NCI-H2196 treated with DMSO at 0.1 percent for 48 hours (cell line): Measurements from ENCODE around the gene NIPAL3.

Experiments used
- DNase-seq: peaks from one replicate; lab custom pipeline; 2025; ENCODE audit not compliant: unreplicated experiment; lab: John Stamatoyannopoulos, UW

The NIPAL3 gene

DNA sequence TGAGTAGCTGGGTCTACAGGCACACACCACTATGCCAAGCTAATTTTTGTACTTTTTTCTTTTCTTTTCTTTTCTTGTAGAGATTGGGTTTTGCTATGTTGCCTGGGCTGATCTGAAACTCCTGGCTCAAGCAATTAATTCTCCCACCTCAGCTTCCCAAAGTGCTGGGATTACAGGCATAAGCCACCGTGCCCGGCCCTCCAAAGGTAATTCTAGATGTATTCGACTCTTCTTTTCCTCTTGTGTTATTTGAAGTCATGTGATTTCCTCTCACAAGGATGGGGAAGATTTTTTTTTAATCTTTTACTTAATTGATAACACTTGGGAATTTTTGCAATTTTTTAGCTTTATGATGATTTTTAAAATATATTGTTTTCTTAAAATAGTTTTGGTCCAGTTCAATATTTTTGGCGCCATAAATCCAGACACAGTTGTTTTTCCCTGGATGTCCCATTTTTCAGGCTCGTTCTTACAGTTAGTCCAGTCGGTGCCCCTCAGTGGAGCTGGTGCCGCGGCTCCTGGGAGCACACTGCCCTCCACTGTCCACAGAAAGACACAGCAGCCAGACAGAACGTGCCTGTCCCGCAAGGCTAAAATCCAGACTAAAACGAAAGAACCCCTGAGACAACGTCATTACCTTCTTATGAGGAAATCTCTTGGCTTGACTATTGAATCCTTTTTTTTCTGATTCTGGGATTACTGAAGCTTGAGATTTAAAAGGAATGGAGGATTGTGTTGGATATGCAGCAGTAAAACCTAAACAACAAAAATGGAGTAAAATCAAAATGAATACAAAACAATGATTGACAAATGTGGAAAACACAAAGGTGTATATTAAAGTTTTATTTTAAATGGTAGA lies 24.4 kb upstream of the NIPAL3 start:
- peak; percentile 40 for DNase-seq

DNA sequence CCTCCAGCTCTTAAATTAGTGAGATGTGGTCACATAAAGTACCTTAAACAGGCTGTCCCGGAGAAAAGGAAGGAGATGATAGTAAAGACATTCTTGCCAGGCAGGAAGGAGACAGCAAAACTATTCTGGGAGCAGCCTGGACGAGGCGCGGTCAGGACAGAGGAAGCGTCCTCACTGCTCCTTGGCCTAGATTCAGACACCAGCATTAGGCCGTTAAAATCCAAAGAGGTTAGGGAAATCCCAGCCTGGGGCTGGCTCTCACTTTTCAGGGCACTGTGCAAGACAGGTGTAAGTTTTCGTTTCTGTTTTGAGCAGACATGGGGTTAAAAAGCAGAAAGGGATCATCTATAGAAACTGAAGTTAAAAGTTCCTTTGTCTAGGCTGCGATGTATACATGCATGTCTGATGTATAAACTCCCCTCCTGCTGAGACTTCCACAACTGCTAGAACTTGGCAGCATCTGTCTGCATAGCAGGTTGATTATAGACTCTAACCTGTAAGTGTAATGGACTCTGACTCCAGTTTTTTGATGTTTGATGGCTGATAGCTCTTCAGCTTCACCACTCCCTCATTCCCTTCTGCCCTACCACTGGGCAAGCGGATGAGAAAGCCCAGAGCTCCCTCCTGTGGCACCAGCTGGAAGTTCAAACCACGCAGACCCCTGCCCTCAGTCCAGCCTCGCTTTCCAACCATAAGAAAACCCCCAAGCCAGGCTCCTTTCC lies 23.6 kb upstream of the NIPAL3 start:
- DNase-seq = peak; percentile 48

DNA sequence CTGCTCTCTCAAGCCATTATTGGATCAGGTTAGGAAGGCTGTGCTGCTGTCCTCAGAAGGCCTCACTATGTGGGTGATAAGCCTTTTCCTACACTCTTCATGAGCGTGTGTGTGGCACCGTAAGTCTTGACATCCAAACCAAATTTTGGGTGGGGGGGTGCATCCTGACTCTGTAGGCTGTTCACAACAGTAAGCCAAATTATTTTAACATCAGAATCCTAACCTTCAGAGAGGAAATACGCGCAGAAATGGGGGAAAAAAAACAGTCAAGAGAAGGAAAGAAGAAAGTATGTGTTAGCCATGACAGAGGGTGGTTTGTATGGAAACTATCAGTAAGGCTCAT lies 23.0 kb upstream of the NIPAL3 start:
- no peak for DNase-seq

DNA sequence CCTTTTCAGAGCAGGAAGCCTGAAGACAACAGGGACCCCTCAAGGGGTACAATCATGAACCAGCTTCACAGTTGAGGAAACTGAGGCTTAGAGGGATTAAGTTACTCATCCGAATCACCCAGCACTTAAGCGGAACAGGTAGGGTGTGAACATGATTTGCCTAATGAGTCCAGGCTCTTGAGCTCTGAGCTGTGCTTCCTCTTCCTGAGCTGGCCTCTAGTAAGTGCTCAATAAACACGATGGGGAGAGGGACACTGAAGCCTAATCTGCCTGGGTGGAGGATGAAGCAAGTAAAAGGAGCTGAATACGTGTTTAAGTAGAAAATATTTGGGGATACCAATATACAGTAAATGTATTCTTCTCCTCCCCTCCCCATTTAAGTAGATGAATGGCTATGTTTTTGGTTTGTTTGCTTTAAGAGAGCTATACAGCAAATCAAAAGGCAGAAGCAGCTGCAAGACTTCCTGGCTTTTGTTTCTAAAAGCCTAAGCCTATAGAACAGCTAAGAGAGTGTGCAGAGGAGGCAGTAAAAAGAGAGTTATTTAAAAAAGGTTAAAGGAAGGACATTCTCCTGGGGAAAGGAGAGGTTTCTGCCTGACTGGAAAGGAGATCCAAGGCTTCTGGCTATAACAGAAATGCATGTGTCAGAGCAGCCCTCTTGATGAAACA lies 22.5 kb upstream of the NIPAL3 start:
- no peak for DNase-seq

DNA sequence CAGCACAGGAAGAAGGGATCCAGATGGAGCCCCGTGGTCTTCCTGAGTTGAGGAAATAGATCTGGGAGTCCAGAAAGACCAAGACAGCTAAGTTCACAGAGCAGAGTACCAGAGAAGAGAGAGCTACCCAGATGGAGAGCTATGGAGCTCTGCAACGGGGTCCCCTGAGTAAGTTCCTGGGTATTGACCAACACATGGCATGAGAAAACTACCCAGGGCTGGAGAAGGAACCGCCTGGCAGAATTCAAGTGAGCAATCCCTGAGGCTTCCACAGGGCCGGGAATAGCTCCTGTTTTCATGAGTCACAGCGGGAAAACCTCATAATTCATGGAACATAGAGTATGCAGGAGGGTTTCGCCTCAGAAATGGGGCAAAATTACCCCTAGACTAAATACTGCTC lies 21.7 kb upstream of the NIPAL3 start:
- DNase-seq = no peak

DNA sequence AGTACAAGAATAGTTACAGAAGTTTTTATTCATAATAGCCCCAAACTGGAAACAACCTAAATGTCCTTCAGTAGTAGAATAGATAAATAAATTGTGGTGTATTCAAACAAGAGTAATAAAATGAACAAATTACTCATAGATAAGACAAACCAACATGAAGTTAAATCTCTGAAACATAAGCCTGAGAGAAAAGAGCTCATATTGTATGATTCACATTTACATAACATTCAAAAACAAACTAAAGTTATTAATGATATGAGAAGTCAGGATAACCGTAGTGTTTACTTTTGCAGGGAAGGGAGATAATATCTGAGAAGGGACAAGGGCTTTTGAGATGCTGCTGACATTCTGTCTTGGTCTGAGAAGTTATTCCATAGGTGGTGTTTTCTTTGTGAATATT lies 15.5 kb upstream of the NIPAL3 start:
- DNase-seq = no peak

DNA sequence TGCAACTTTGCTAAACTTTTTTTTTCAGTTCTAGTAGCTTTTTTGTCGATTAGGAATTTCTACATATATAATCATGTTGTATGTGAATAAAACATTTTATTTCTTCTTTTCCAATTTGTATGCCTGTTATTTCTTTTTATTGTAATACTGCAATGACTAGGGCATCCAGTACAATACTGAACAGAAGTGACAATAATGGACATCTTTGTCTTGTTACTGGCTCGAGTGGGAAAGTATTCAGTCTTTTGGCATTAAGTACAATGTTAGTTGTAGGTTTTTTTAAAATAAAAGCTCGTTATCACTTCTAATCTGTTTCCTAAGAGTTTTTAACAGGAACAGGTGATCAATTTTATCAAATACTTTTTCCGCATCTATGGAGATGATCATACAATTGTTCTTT lies 11.8 kb upstream of the NIPAL3 start:
- DNase-seq = no peak

DNA sequence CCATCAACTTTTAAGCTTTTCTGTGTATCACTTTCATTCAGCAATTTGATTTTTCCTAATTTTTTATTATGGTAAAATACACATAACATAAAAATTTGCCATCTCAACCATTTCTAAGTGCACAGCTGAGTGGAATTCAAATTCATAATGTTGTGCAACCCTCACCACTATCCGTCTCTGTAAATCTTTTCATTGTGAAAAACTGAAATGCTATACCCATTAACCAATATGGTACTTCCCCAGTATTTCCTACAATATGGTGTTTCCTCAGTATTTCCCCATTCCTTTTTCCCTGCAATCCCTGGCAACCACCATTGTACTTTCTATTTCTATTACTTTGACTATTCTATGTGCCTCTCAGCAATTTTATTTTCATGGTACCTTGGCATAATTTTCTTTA lies 8.8 kb upstream of the NIPAL3 start:
- DNase-seq = no peak

DNA sequence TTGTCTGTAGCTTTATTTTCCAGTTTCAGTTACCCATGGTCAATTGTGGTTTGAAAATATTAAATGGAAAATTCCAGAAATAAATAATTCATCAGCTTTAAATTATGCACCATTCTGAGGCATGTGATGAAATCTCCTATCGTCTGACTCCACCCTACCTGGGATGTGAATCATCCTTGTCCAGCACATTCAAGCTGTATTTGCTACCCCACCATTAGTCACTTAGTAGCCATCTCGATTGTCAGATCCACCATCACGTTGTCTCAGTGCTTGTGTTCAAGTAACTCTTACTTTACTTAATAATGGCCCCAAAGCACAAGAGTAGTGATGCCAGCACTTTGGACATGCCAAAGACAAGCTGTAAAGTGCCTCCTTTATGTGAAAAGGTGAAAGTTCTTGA lies 6.1 kb upstream of the NIPAL3 start:
- no peak for DNase-seq

DNA sequence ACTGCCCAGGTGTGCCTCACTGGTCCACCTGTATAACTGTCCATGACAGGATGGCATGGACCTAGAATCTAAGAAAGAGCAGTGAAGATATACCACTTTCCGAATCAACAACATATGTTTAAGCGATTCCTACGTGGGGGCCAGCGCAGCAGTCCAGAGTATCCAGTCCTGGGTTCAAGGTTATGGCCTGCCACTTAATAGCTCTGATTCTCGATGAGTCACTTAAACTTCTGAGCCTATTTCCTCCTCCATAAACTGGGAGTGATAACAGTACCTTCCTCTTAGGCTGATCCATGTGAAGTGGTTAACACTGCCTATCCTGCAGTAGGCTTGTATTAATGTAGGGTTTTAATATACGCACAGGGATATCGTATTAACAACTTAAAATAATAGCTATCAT lies 4.9 kb upstream of the NIPAL3 start:
- no peak for DNase-seq

DNA sequence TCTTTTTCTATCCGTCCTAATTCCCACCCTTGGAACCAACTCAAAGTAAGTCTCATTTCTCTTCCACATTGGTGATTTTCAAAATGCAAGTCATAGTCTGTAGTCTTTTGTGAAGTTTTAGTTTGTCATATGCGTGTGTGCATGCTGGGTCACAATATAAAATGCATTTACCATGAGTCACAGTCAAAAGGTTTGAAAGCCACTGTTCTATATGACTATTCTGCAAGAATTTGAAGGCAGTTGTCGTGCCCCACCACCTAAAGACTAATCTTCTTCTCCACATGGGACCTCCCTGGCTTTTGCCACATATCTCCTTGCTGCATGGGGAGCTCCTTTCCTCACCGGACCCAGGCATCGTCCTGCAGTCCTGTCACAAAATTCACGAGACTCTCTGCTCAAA lies 3.6 kb upstream of the NIPAL3 start:
- no peak for DNase-seq

DNA sequence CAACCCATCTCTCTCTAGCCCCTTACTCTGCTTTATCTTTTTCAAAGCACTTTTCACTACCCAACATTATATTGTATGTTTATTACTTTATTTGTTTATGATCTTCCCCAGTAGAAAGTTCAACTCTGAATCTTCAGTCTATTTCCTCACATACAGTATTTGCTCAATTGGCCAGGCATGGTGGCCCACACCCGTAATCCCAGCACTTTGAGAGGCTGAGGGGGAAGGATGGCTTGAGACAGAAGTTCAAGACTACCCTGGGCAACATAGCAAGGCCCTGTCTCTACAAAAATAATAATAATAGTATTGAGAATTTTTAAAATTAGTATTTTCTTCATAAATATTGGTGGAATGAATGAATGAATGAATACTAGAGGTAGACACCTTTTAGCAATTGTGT lies 3.2 kb upstream of the NIPAL3 start:
- DNase-seq = no peak

DNA sequence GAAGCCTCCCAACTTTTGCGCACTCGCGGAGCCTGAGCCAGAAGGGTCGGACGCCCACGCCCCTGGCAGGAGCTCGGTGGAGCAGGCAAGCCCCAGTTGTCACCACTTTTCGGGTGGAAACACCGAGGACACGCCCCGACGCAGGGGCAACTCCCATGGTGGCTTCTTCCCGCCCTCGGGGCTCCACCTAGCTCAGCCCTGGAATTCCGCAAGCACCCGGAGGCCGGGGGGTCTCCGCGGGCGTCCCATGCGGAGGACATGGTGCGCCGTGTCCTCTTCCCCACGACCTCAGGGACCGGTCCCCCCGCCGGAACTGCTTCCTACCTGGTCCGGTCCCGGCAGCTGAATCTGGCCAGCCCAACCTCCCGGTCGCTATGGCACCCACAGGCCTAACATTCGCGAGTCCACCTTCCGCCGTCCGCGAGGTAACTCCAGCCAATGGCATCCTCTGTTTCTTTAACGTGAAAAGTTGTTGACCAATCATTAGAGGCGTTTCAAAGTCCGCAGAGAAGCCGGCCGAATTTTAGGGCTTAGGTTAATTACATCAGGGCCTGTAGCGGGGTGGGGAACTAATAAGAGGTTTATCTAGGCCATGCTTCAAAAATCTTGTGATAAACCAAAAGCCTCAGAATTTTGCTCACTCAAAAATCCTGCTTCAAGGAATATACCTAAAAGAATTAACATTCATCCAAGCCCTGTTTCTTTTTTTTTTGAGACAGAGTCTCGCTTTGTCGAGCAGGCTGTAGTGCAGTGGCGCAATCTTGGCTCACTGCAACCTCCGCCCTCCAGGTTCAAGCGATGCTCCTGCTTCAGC lies 2.0 kb upstream of the NIPAL3 start, which contains the start of gene STPG1:
Gene STPG1 (minus strand): TSS at position 433 of the 814 bp plus-strand sequence. CDS start 12,394 bp downstream, outside the sequence.
- DNase-seq = peak; percentile 86

DNA sequence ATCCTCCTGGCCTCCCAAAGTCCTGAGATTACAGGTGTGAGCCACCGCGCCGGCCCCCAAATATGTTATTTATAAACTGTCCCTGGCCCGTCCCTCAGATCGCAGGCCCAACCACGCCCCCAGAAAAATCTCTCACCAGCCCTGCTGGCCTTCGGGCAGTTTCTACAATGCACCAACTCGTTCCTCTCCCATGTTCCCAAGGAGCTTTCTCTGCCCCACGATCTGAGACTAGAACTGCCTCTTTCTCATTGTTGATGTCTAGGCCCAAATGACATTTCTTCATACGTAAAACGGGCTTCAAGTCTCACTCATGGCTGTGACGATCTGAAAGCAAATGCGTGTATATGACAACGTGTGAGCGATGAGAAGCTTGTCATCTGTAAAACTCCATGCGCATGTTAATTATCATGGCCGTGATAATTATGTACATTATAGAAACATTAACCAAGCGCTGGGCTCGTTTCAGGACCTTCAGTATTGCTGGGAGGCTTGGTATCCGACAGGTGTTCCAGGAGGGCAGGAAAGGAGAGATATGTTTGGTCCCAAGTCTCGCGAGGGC lies 748 bp upstream of the NIPAL3 start:
- no peak for DNase-seq

DNA sequence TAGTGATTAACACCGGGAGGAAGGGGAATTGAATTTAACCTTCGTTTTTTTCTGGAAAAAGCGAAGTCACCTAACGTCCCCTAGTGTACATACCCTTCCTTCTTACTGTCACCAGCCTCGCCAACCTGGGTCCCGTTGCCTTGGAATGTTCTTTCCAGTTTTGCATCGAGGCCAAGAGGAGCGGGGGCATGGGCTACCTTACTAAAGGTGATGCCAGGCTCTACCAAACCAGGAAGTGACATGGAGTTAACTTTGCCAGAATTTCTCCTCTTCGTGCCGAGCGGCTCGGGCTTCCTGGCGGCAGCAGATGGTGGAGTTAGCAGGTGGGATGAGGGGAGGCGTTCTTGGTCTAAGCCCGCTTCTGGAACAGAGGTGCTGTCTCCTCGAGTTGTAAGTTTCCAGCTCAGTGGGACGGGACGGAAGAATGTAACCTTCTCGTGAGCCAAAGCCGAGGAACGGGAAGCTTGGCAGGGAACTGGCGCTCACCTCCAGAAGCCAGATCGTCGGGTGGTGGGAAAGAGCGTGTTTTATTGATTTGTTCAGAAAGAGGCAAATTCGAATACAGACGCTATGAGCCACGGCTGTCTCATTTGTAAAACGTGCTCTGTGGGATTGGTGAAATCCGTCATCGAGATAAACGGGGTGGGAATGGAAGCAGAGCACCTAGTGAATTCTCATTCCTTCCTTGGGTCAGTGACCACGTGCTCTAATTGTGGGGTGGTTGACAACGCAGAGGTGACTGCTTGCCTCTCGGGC lies 486 bp downstream of the NIPAL3 start:
- DNase-seq = no peak

DNA sequence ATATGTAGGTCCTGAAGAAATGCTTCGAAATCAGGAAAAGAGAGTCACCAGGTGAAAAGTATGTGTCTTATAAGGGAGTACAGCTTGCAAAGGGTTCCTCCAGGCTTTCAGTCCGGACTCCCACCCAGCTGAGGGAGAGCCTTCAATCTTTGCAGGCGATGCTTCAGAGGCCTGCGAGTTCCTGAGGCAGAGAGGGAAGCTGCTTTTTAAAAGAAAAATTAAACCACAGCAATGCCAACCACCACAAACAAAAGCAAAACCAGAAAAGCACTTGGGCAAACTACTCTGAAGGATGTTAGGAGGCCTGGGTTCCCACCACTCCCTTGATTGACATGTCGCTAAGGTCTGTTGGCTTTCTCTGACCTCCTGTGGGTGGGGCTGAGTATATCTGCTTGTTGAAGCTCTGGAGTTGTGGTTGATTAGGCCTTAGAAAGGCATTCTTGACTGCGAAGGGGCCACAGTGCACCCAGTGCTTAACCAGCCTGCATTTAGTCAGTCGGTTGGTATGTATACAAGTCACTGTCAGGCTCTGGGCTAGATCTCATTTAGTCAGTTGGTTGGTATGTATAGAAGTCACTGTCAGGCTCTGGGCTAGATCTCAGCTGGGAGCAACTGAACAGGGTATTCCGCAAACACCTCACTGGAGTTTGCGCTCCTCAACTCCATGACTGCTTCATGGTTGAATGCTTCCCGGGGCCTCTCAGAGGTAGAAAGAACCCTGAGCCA lies 1.2 kb downstream of the NIPAL3 start:
- DNase-seq = no peak

DNA sequence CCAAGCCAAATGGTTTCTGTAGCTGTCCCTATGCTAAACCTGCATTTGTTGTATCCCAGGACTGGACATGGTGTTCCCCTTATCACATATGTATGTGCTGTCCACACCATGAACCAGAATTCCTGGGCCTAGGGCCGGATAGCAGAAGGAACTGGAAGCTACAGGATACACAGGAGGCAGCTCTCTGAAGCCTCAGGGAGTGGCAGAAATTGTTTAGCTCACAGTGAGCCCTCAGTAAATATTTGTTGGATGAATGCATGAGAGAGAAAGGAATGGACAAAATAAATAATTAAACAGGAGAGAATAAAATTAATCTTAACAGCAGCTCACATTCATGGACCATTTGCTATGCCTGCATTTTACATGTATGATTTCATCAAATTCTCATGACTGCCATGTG lies 2.1 kb downstream of the NIPAL3 start:
- DNase-seq = no peak

DNA sequence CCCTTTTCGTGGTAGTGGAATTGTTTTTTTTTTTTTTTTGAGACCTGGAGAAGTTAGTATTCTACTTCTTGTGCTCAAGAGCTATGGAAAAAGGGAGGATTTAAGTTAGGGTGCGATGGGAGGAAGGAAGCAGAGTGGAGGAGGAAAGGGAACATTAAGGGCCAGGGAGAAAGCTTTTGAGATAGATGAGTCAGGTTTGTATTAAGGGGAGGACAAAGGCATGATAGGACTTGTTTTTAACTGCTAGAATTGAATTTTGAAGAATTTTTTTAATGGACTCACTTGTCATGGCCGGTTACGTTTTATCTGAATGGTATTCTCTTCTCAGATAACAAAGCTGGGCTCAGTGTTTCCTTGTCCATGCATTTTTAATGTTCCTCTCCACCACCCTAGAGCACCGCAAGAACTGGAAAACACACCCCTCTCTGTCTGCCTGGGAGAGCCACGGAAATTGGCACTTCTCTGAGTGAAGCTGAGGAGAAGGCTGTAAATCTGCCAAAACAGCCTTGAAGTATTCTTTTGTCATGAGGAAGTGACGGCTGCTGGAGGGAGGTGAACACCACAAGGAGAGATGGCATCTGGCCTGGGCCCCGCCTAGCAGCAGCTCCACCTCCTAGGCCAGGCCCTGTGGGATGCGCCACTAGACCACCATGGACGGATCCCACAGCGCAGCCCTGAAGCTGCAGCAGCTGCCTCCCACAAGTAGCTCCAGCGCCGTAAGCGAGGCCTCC lies 3.5 kb downstream of the NIPAL3 start:
- DNase-seq = peak; percentile 68

DNA sequence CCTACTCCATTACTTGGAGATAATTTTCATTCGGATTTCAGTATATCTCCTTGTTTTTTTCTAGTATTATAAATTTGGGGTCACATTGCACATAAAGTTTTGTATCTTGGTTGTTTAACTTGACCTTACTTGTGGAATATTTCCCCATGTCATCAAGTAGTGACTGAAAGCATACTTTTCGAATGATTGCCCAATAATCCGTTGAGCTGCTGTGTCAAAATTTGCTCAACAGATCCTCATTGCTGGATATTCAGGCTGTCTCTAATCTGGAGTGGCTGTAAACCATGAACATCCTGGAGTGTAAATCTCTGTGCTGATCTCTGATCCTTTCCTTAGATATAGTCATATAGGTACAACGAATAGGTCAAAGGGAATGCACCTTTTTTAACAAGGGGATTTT lies 4.9 kb downstream of the NIPAL3 start:
- DNase-seq = no peak
